ENCODE data around the gene TSHZ1. TPM values are rescaled to one million over a fixed set of nuclear protein-coding genes. Genes with fewer than 3 reads are reported as not detected.
A peak's percentile ranks its signal among the peaks of the same experiment; 100 is the strongest.

Gene TSHZ1
- total and polyA plus RNA-seq, 7 donors = 2.0 to 10.5 (median 9.7) TPM

DNA sequence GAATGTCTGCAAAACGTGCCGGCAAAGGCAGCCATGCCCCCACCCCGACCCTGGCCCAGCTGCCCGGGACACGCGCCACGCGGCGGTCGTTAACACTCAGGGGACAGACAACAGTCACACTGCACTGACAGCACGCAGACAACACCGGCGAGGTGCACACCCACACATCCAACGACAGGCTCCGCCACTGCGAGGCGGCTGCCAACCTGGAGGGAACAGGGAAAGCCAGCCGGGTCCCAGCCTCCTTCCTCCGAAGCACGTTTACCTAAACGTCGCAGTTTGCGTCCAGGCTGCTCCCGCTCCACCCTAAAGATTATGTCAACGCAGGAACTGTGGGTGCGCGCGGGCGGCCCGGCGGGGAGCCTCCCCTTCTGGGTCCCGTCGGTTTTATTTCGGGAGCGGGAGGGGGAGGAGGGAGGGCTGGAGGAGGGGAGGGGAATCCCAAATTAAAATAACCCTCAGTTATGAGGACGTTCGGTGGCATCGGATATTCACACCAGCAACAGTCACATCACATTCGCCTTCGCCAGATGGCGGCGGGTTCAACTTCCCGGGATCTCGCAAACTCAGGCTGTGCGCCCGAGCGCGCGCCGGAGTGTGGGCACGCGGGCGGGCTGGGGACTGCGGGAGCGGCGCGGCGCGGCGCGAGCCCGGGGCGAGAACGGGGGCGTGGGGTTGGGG lies 2.3 kb upstream of the TSHZ1 start:
- Histone ChIP-seq H3K36me3 (ENCODE audit: insufficient read depth in 1 of 2, low read depth in 1 of 2) (no peaks in the 10 kb centered on the region), H3K4me3 (peak overlapping the region; percentile 87), H3K27me3 (ENCODE audit: insufficient read depth in 3 of 3, low read length in 2 of 3) (no peaks in the 10 kb centered on the region), H3K27ac (peak overlapping the region; percentile 99), H3K9me3 (no peaks in the 10 kb centered on the region), H3K4me1 (peaks cover 42% of the 10 kb centered on the region)
- TF ChIP-seq, protein P1, sequence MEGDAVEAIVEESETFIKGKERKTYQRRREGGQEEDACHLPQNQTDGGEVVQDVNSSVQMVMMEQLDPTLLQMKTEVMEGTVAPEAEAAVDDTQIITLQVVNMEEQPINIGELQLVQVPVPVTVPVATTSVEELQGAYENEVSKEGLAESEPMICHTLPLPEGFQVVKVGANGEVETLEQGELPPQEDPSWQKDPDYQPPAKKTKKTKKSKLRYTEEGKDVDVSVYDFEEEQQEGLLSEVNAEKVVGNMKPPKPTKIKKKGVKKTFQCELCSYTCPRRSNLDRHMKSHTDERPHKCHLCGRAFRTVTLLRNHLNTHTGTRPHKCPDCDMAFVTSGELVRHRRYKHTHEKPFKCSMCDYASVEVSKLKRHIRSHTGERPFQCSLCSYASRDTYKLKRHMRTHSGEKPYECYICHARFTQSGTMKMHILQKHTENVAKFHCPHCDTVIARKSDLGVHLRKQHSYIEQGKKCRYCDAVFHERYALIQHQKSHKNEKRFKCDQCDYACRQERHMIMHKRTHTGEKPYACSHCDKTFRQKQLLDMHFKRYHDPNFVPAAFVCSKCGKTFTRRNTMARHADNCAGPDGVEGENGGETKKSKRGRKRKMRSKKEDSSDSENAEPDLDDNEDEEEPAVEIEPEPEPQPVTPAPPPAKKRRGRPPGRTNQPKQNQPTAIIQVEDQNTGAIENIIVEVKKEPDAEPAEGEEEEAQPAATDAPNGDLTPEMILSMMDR (IDR thresholded peaks at IDR 0.05) = peak; percentile 4
- DNase-seq = peak; percentile 63 to 82
- intact Hi-C loops (cut with DNase I) = loop anchor here in 1 of 2 donors (1.0 to 5.0 kb wide), 2 partner anchors 39 to 77 kb away; no protein-coding TSS in a partner anchor
- peak; percentile 28 to 44 (median 42) for ATAC-seq
- WGBS, 3 donors = 0% methylated on average over 43 to 65 of the region's 65 CpGs

DNA sequence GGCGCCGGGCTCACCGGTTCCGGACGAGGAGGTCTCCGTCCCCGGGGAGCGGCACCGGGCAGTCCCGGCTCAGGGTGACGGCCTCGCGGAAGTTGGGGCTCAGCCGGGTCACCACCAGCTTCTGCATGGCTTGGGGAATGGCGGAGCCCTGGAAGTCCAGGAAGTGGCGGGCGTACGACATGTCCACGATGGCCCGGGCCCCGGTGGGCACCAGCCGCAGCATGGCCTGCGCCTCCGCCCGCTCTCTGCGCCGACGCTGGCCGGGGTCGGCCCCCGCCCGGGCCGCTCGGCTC lies 1.8 kb upstream of the TSHZ1 start:
- ATAC-seq = no peak
- Histone ChIP-seq H3K4me3 (peak overlapping the region; percentile 87), H3K27ac (peak overlapping the region; percentile 99), H3K4me1 (peaks cover 43% of the 10 kb centered on the region), H3K36me3 (ENCODE audit: insufficient read depth in 1 of 2, low read depth in 1 of 2) (no peaks in the 10 kb centered on the region), H3K27me3 (ENCODE audit: insufficient read depth in 3 of 3, low read length in 2 of 3) (no peaks in the 10 kb centered on the region), H3K9me3 (no peaks in the 10 kb centered on the region)
- 0% methylated on average over 5 to 34 of the region's 34 CpGs for WGBS, 3 donors
- intact Hi-C loops (cut with DNase I) = loop anchor here in 1 of 2 donors (1.0 to 5.0 kb wide), 2 partner anchors 39 to 77 kb away; no protein-coding TSS in a partner anchor
- TF ChIP-seq, protein P1 (IDR thresholded peaks at IDR 0.05) = no peak
- no peak for DNase-seq

DNA sequence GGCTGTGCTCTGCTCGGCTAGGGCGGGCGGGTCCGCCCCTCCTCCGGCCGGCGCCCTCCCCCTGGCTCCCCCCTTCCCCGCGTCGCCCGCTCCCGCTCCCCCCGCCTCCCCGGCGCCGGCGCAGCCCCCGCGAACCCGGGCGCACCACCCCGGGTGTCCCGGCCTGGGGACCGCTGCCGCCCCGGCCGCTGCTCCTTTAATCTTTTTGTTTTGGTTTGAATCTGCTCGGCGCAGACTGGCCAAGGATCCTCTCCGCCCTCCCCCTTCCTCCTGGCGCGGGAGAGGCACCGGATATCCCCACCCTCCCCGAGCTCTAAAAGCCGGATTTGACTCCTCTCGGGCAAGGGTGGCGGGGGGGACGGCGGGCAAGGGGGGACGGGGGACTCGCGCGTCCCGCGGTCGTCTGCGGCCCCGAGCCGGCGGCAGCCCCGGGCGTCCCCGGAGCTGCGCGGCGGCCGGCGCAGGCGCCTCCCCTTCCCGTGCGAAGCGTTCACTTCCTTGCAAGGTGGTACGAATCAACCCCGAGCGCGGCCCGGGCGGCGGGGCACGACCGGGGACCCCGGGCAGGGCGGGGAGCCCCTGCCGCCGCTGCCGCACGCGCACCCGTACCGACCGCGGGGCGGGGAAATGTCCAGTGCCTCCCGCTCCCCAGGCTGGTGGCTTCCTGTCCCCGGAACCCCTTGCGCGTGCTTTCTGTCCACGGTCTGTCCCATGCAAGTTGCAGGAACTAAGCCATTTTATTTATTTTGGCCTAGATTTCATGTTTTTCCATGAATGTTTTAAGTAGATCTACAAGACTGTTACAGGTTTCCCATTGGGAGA lies 1.3 kb upstream of the TSHZ1 start, which contains the start of gene PTGR3:
Gene PTGR3 (minus strand): TSS at position 11 of the 822 bp plus-strand sequence. CDS start 81 bp downstream, outside the sequence.
- intact Hi-C loops (cut with DNase I) = loop anchor here in 1 of 2 donors (5.0 kb wide), 1 partner anchor 38 kb away; no protein-coding TSS in a partner anchor
- Histone ChIP-seq H3K36me3 (ENCODE audit: insufficient read depth in 1 of 2, low read depth in 1 of 2) (no peaks in the 10 kb centered on the region), H3K9me3 (no peaks in the 10 kb centered on the region), H3K27me3 (ENCODE audit: insufficient read depth in 3 of 3, low read length in 2 of 3) (no peaks in the 10 kb centered on the region), H3K27ac (peak within 1 kb of the TSS; percentile 99), H3K4me1 (peaks cover 45% of the 10 kb centered on the region), H3K4me3 (peak within 1 kb of the TSS; percentile 87)
- DNase-seq (peak; percentile 90 to 94), ATAC-seq (peak; percentile 45 to 75 (median 63))
- TF ChIP-seq, protein P1 (IDR thresholded peaks at IDR 0.05) = no peak
- WGBS, 3 donors = 0 to 1% (median 0%) methylated on average over 59 to 88 of the region's 88 CpGs

DNA sequence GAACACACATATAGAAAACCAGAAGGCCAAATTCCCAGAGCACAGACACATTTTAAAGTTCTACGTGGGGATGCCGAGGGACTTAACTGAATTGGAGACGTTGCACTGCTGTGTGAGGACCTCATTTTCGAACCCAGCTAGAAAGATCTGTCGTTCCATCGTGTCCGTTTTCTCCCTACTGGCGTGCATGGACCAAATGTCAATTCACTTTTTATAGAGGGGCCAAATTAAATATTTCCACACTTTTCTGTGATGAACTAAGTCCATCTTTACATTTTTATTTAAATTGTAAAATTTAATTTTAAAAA lies 692 bp upstream of the TSHZ1 start:
- 0% methylated on average over 8 of the region's 8 CpGs for WGBS, 3 donors
- intact Hi-C loops (cut with DNase I) = loop anchor here (5.0 kb wide), 1 partner anchor 37 kb away; no protein-coding TSS in a partner anchor
- peak overlapping the region; percentile 87 for H3K4me3 ChIP-seq
- ATAC-seq (no peak), DNase-seq (no peak)
- peak overlapping the region; percentile 99 for H3K27ac ChIP-seq
- TF ChIP-seq, protein P1 (IDR thresholded peaks at IDR 0.05) = no peak
- H3K36me3 ChIP-seq (ENCODE audit: insufficient read depth in 1 of 2, low read depth in 1 of 2) = no peaks in the 10 kb centered on the region
- peaks cover 50% of the 10 kb centered on the region for H3K4me1 ChIP-seq
- H3K9me3 ChIP-seq = no peaks in the 10 kb centered on the region
- no peaks in the 10 kb centered on the region for H3K27me3 ChIP-seq (ENCODE audit: insufficient read depth in 3 of 3, low read length in 2 of 3)

Data from psoas muscle (tissue), 8 donors.